Measurements from ENCODE around the gene HOXB6.
A peak's percentile ranks its signal among the peaks of the same experiment; 100 is the strongest.

The HOXB6 gene

GRCh38 chr17:48604770-48605329, at the start of gene HOXB6:
HOXB6 (minus strand) TSS chr17:48604986; CDS start chr17:48598150, 6,836 bp downstream.
- DNase-seq = no peak

GRCh38 chr17:48649741-48650140, 45.0 kb upstream of the HOXB6 start:
- no peak for DNase-seq

- DNase-seq = no peak
Measured at GRCh38 chr17:48647963-48648245, 43.1 kb upstream of the HOXB6 start.

DNA sequence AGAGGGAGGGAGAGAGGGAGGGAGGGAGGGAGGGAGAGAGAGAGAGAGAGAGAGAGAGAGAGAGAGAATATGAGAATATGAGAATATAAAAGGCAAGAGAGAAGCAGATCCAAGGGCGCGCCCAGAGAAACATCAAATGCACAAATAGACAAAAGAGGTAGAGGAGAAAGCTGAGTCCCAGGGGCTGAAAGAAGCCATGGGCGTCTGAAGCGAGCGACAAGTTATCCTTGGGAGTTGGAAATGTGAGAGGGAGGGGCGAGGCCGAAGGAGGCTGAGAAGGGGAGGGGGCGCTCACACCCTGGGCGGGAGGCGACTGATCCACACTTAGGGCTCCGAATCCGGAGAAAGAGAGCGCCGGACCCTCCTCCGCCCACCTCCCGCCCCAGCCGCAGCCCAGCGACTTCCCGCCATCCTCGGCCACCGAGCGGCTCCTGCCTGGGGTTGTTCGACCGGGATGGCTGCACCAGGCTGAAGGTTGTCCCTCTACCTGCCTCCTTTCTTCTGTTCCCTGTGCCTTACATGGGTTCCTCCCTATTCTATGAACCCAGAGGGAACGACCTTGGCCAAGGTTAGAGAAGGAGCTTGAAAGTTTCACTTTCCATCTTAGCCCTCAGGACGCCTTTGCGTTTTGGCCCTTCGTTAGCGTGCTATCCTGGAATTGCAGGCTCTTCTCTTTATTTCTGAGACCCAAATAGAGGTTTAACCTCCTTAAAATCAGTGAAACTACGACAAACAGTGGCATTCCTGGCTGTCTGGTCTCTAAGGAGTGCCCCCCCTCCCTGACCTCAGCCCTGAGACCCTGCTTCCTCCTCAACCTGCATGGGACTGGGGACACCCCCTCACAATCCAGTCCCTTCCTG, 42.5 kb upstream of the HOXB6 start:
- no peak for DNase-seq

DNA sequence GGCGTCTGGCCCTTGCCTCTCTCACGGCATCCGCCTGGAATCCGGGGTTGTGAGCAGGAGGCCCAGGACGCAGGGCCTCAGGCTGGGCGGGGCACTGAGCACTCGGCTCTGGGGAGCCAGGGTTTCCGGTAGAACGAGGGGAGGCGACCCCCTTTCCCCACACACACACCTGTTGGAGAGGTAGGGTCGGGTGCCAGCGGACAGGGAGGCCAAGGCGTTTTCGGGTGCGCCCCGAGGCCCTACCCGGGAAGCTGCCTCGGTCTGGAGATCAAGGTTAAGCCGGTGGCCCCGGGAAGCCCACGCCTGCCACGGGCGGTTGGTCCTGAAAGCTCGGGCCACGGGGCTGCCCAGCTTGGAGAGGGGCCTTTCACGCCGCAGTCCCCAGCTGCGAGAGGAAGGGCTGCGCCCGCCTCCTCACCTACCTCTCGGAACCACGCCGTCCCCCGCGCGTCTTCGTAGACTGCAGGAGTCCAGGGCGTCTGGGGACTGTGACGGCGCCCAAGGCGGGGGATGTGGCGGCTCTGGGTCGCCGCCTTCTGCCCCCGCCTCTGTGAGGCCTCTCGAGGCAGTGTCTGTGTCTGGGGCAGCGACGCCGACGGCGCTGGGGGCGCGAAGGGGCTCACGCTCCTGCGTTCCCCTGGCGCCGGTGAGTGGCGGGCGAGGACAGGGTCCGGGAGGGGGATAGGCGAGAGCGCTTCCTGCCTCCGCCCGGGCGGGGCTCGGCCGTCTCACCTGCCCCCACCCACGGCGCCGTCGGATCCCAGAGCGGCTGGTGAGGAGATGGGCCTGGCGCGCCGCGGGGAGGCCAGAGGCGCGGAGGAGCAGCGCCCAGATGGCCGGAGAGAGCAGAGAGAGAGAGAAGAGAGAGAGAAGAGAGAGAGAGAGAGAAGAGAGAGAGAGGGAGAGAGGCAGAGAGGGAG, 41.7 kb upstream of the HOXB6 start:
- DNase-seq = no peak

DNA sequence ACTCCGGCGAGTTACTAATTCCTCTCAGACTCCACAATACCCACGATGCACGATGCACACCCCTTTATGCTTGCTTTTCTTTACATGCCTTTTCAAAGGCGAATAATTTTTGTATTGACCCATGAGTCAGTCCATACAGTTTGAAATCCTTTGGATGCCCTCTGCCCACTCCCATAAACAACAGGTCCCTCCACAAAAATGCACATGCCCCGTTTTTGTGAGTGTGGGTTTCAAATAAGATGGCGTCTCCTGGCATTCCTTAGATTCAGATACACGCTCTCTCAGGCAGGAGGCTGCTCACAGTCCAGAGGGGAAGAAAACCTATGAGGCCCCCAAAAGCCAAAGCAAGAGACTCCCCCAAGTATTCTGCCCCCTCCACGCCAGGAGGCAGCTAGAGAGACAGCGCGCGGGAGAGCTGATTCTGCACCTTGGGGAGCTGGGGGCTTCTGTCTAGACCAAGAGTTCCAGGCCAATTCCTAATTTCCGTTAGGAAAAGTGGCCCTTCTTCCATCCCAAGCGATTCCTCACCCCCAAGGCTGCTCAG, 40.9 kb upstream of the HOXB6 start:
- DNase-seq = no peak

GRCh38 chr17:48644910-48645557, 40.2 kb upstream of the HOXB6 start:
- no peak for DNase-seq

DNA sequence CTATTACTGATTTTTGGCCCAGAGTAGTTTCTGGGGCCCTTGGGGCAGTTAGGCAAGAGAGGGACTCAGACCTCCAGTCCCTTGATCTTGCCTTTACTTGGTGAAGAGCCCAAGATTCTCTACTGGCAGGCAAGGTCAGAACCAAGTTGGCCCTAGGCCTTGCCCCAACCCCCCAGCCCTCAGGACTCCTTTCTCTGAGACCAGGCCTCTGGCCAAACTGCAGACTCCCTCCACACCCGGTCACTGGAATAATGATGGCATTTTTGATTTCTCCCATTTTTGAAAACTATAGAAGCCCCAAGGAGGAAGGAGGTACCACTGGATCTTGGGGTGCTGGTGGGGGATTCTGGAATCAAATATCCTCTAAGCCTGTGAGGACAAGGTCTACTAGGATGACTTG, 39.4 kb upstream of the HOXB6 start:
- no peak for DNase-seq

- no peak for DNase-seq
Measured at GRCh38 chr17:48643697-48644012, 38.9 kb upstream of the HOXB6 start.

GRCh38 chr17:48642843-48643696, 38.3 kb upstream of the HOXB6 start:
- DNase-seq = no peak

DNA sequence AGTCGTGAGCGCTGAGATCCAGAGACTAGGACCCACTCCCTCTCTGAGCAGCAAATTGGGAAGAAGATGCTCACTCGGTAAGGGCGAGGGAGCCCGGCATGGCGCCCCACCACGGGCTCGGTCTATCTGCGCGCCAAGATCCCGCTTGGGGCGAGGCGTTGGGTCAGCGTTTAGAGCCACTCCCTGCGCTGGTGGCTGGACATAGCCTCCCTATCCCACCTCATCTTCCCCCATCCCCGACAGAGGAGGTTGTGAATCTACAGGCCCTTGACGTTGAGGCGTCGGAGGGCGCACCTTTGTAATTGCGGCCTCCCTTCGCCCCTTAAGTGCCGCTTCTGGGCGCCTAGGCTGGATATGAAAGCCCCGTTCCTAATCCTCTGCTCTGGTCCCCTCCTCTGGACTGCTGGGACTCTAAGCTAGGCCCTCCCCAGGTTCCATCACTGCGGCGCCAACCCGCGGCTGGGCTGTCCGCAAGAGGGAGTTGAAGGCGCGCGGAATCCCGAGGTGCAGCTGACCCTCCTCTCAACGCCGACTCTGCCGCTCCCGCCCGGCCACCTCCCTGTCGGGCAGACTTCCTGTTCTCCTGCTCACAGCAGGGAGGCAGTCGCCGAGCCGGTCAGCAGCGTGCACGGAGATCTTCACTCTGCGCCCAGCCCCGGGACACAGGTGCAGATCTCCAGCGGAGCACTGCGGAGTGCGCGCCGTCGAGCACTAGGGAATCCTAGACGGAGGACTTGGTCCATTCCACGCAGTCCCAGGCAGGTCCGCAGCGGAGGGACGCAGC, 37.5 kb upstream of the HOXB6 start:
- DNase-seq = no peak

DNA sequence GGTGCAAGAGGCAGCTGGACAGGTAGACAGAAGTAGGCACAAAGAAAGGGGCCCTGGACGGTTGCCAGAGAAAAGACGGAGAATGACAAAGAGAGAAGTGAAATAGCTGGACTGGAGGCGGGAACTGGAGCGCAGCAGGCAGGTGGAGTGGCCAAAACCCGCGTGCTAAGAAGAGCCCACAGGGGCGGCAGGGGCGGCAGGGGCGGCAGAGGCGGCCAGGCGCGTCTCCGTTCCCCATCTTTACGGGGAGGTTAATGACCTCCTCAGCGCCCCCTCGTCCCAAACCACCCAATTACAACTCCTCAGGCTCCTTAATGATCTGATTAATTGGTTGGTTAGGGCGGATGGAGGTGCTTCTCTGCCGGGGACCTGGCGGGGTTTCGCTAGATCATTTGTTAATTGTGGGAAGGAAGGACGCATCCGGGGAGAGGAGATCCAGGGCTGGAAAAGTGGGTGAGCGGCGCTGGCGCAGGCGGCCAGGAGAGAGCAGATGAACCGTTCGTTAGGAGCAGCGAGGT, 36.8 kb upstream of the HOXB6 start:
- DNase-seq = no peak

GRCh38 chr17:48640858-48641180, 36.0 kb upstream of the HOXB6 start:
- no peak for DNase-seq

- no peak for DNase-seq
Measured at GRCh38 chr17:48639982-48640857, 35.4 kb upstream of the HOXB6 start.

DNA sequence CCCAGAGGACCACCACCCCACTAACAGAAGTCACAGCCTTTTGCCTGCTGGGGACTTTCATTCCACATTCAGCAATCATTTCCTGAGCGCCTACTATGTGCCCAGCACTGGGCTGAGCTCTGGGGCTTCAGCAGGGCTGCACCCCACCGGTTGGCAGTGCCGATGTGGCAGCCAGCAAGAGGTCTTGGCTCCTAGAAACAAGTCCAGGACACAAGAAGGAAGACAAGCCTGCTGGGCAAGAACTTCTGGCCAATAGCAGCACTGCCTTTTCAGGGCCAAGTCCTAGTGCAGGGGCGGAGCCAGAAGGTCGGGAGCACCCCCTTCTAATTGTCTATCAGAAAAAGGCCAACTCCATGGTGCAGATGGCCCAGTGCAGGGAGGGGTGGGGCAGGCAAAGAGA, 34.4 kb upstream of the HOXB6 start:
- no peak for DNase-seq

GRCh38 chr17:48637323-48638260, 32.8 kb upstream of the HOXB6 start:
- DNase-seq = no peak

DNA sequence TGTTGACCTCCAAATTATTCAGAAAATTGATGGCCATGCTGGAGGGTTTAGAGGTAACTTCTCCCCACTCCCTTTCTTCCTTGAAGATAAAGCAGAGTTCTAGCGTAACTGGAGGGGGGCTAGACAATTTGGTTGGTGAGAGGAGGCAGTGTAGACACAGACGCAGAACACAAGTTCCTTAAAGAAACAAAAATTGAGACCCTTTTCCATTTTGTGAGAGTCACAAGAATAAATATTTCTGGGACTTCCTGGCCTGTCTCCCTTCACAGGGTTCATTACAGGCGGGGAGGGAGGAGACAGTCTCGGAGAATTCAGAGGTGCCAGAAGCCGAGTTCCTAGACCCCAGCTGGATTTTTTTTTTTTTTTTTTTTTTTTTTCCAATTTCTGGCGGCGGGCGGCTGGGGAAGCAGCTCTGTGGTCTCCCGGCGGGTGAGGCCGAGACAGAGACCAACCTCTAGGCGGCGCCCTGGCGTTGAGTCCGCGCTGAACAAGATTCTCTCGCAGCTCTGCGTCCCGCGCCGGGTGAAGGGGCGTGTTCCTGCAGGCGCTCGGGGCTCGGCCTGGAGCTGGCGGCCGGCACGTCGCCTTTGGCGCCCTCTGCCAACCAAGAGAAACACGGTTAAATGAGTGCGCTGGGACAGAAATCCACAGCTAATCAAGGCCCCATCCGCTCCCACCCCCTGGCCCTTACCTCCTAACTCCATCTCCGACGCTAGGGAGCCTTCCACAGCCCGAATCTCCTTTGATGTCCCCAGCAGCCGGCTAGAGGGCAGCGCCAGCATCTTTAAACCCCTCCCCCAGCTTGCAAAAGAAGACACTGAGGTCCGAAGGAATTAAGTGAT, 31.6 kb upstream of the HOXB6 start:
- DNase-seq = peak; percentile 23

All from GDM1 (cell line).